ENCODE results near the gene DRD3. TPM values are rescaled to one million over a fixed set of nuclear protein-coding genes. Genes with fewer than 3 reads are reported as not detected.

Gene DRD3
- total RNA-seq, 1 donor from 2014 or later, result not detected

GRCh38 chr3:114079761-114080160 is 99.1 kb downstream of the DRD3 start:
- peak; percentile 7 to 78 for DNase-seq (ENCODE audit: low read depth in 2 of 2)

DNA sequence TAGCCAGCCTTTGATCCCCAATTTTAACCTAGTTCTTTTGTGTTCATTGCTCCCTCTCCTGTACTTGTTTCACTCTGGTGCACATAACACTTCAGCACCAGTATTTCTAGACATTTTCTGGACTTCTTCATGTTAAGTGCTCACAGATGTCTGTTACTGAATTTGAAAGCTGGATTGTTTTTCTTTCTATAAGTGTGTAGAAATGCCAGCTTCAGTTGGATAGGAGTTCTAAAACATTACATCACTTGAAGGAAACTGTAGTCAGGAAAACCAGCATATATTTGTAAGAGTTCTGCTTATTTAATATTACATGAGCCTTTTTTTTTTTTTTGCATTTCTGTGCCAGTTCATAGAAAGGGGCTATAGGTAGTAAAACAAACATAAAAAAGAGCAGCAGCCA is 100.7 kb downstream of the DRD3 start:
- peak in 1 of 2 donors; percentile 2 for DNase-seq (ENCODE audit: low read depth in 2 of 2)

Other genes with a start within 250 kb of the DRD3 start
- gene ZDHHC23, start 231.0 kb downstream of the DRD3 start, total RNA-seq, result 10.5 and 18.0 TPM in 2 replicates
- gene CCDC191, start 122.5 kb downstream of the DRD3 start, total RNA-seq, result 0.77 and 1.1 TPM in 2 replicates
- gene QTRT2, start 122.3 kb downstream of the DRD3 start, total RNA-seq, result 22.5 and 25.0 TPM in 2 replicates
- gene ZNF80, start 58.5 kb upstream of the DRD3 start, total RNA-seq, result not detected in 2 replicates
- gene TIGIT, start 115.0 kb upstream of the DRD3 start, total RNA-seq, result not detected in 2 replicates